Lung (tissue), 12 donors: ENCODE data around the gene PPFIA2. TPM values are rescaled to one million over a fixed set of nuclear protein-coding genes. Genes with fewer than 3 reads are reported as not detected.

ENCODE experiments used
- ATAC-seq: fragments of 200-7000 bp; cut with Tn5 transposase; one replicate; pipeline ENCODE4 v1.9.1; 2020; ENCODE audit warnings: moderate number of reproducible peaks; ENCODE audit not compliant: insufficient read depth, low FRiP score
- DNase-seq, 3 donors: peaks; one replicate each; pipeline ENCODE4 v3.0.0-alpha.2; 2013 to 2017
- H3K27ac ChIP-seq, 2 donors: one replicate each; pipeline ENCODE4 v1.5.1; 2013; ENCODE audit warnings: mild to moderate bottlenecking in 2 of 2, moderate library complexity in 2 of 2, control low read depth in 1 of 2, inconsistent platforms in 1 of 2, low read depth in 1 of 2, low read length in 1 of 2
- H3K27me3 ChIP-seq, 3 donors: one replicate each; pipeline ENCODE4 v1.5.1; 2013; ENCODE audit warnings: low read length in 2 of 3; ENCODE audit not compliant: control insufficient read depth in 3 of 3, insufficient read depth in 3 of 3
- H3K36me3 ChIP-seq, 4 donors: one replicate each; pipeline ENCODE4 v1.5.1; 2013; ENCODE audit warnings: low read length in 4 of 4, mild to moderate bottlenecking in 1 of 4, moderate library complexity in 1 of 4; ENCODE audit not compliant: control insufficient read depth in 4 of 4, insufficient read depth in 4 of 4
- H3K4me1 ChIP-seq, 5 donors: one replicate each; pipeline ENCODE4 v1.5.1; 2013; ENCODE audit warnings: low read length in 5 of 5, mild to moderate bottlenecking in 2 of 5, moderate library complexity in 1 of 5; ENCODE audit not compliant: control insufficient read depth in 5 of 5, insufficient read depth in 5 of 5
- H3K4me3 ChIP-seq: one replicate; pipeline ENCODE4 v1.5.1; 2013; ENCODE audit warnings: mild to moderate bottlenecking, control low read depth, moderate library complexity
- H3K9ac ChIP-seq, 2 donors: one replicate each; pipeline ENCODE4 v1.5.1; 2013; ENCODE audit warnings: low read length in 2 of 2, control low read depth in 1 of 2; ENCODE audit not compliant: insufficient read depth in 1 of 2
- H3K9me3 ChIP-seq, 4 donors: one replicate each; pipeline ENCODE4 v1.5.1; 2013; ENCODE audit warnings: low read length in 3 of 4, mild to moderate bottlenecking in 1 of 4, moderate library complexity in 1 of 4; ENCODE audit not compliant: control insufficient read depth in 4 of 4, insufficient read depth in 3 of 4
- CTCF ChIP-seq: IDR thresholded peaks from 2 replicates; pipeline ENCODE4 v1.5.1; 2012; ENCODE audit warnings: mild to moderate bottlenecking; ENCODE audit errors: control extremely low read depth, extremely low read depth
- WGBS, 2 donors: extraction: QIAGEN DNeasy Blood & Tissue Kit; methylation state at CpG; one replicate each; pipeline ENCODE4 v1.1.7; 2013; 5-methylcytosine and 5-hydroxymethylcytosine counted together
- polyA plus RNA-seq, 2 donors: library from polyadenylated mRNA; stranded (reverse); fragments of 200-250 nt; gene quantifications; one replicate each; pipeline ENCODE4 v1.2.1, GENCODE V29; 2013
- total RNA-seq, 2 donors: library from RNA; depleted of rRNA in 1 of 2; stranded (reverse); fragments of >200 nt in 1 of 2; gene quantifications; one replicate each; pipeline ENCODE4 v1.2.1, GENCODE V29; 2014 to 2021
- donor health status: control.
- donor health status: control.
- donor health status: Bipolar disorder and iron deficiency.
- donor health status: healthy.
- donor health status: DM: yes; HTN: yes; CAD: no.

PPFIA2 gene
- total and polyA plus RNA-seq, 4 donors, result 0.09 to 2.3 (median 0.89) TPM

- H3K36me3 ChIP-seq, result no peaks in the 10 kb centered on the region
- H3K9ac ChIP-seq, result no peak overlapping the region
- no peaks in the 10 kb centered on the region for H3K9me3 ChIP-seq
- TF ChIP-seq CTCF, result no peak
- no peak for DNase-seq
- no peak overlapping the region for H3K4me3 ChIP-seq
- ATAC-seq, result no peak
- no peak overlapping the region for H3K27ac ChIP-seq
- H3K4me1 ChIP-seq, result peaks cover 0 to 4% (median 0%) of the 10 kb centered on the region in 5 donors
- H3K27me3 ChIP-seq, result no peaks in the 10 kb centered on the region
Observed at GRCh38 chr12:81699551-81699950, 59.6 kb downstream of the PPFIA2 start.

GRCh38 chr12:81692008-81692407 is 67.1 kb downstream of the PPFIA2 start:
- no peak for ATAC-seq
- Histone ChIP-seq H3K4me3 (no peak overlapping the region), H3K27me3 (no peaks in the 10 kb centered on the region), H3K9ac (no peak overlapping the region), H3K9me3 (no peaks in the 10 kb centered on the region), H3K27ac (no peak overlapping the region), H3K36me3 (no peaks in the 10 kb centered on the region), H3K4me1 (no peaks in the 10 kb centered on the region)
- DNase-seq, result no peak
- 42 to 65% methylated on average over 1 of the region's 1 CpG for WGBS, 2 donors
- no peak for TF ChIP-seq CTCF

- Histone ChIP-seq H3K36me3 (no peaks in the 10 kb centered on the region), H3K4me3 (no peak overlapping the region), H3K9me3 (no peaks in the 10 kb centered on the region), H3K27ac (no peak overlapping the region), H3K27me3 (peaks cover 0 to 7% (median 0%) of the 10 kb centered on the region in 3 donors), H3K4me1 (no peaks in the 10 kb centered on the region), H3K9ac (no peak overlapping the region)
- WGBS, 2 donors, result 57 to 59% methylated on average over 1 of the region's 1 CpG
- DNase-seq, result no peak
- no peak for ATAC-seq
- TF ChIP-seq CTCF, result no peak
Observed at GRCh38 chr12:81683881-81684280, 75.3 kb downstream of the PPFIA2 start.

GRCh38 chr12:81679614-81680013 is 79.5 kb downstream of the PPFIA2 start:
- Histone ChIP-seq H3K9ac (no peak overlapping the region), H3K9me3 (no peaks in the 10 kb centered on the region), H3K4me1 (no peaks in the 10 kb centered on the region), H3K27ac (no peak overlapping the region), H3K36me3 (no peaks in the 10 kb centered on the region), H3K4me3 (no peak overlapping the region), H3K27me3 (peaks cover 0 to 13% (median 0%) of the 10 kb centered on the region in 3 donors)
- TF ChIP-seq CTCF, result no peak
- 58 to 81% methylated on average over 2 of the region's 2 CpGs for WGBS, 2 donors
- no peak for ATAC-seq
- DNase-seq, result no peak
